Stimulated activated CD8-positive, alpha-beta memory T cell treated with anti-CD3 and anti-CD28 coated beads, Interleukin-2, amount 100 ng/mL, for 1 hour (primary cell): Measurements from ENCODE around the gene C11orf68.

Source experiments
- DNase-seq, 2 donors: peaks; one replicate each; pipeline ENCODE4 v3.0.0-alpha.2; 2020; ENCODE audit warnings: low read depth in 2 of 2

The C11orf68 gene

GRCh38 chr11:65872586-65873317 lies 46.1 kb downstream of the C11orf68 start, which contains the start of gene EFEMP2:
Gene EFEMP2, minus strand, starts transcription at chr11:65872800. Its CDS starts 446 bp downstream, at chr11:65872354.
- no peak for DNase-seq

- DNase-seq: no peak
Measured at GRCh38 chr11:65871811-65872548, 46.9 kb downstream of the C11orf68 start.

DNA sequence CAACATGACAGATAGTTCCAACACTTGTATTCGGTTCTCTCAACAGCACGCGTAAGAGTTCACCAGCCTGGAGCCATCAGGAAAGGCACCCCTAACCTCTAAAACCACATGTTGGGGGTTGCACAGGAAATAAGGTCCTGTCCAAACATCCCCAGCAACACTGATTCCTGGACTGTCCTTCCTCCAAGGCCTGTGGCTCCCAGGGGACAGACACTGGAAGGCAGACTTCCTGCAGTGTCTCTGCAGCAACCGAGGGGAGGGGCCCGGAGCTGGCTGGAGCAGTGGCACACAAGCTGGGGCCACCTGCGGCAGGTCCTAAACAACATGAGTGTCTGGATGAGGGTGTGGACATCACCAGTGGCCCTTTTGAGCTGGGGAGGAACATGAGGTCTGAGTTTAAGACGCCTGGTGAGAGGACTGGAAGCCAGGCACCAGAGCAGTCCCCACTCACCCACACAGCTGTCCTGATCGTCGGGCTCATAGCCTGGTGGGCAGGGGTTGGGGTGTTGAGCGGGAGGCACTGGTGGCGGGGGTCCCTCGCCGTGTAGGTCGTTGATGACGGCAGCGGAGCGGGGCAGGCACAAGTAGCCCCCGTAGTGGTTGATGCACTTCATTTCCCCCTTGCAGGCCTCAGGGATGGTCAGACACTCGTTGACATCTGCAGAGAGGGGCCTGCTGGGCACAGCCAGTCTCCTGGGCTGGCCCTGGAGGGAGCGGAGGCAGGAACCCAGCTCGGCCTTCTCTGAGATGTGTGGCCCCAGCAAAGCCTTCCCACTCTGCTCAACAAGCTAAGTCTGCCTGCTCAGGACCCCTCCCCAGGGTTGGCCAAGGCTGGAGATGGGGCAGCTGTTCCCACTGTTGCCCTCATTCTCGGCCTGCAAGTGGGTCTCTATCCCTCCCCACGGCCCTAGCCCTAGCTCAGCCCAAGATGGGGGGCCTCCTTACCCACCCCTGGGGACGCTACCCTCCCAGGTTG lies 47.9 kb downstream of the C11orf68 start:
- no peak for DNase-seq

DNA sequence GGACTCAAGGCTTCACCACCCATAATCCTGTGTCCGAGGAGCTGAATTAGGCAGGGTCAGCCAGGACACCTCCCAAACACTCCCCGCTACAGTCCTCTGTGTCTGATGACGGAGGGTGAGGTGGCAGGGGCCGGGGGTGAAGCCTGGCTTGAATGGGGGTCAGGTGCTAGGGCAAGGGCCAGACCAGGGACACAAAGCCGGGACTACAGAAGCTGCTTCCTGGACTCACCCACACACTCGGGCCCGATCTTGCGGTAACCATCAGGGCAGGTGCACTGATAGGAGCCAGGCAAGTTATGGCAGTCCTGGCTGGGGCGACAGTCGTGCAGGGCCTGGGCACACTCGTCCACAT lies 48.6 kb downstream of the C11orf68 start:
- no peak for DNase-seq

GRCh38 chr11:65869643-65870306 lies 49.1 kb downstream of the C11orf68 start:
- no peak for DNase-seq

- DNase-seq: no peak
Measured at GRCh38 chr11:65868907-65869306, 50.0 kb downstream of the C11orf68 start.

DNA sequence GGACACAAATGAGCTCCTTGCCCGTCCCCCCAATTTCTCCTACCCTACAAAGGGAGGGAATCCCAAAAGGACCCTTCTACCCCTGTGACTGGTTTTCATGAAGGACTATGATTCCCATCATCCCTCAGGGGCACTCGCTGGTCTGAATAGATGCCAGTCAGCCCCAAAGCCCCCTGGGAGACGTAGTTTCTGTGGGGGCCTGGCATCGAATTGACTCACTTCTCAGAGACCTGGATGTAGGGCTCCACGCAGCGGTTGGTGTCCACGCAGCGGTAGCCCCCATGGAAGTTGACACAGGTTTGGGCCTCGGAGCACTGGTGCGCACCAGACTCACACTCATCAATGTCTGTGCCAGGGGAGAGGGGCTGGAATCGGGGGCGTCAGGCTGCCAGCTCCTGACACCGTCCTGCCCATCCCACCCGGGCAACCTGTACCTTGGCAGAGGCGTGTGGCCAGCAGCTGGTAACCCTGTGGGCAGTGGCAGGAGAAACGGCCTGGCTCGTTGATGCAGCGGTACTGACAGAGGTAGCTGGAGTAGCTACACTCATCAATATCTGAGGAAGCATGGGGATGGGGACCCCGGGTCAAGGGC lies 50.7 kb downstream of the C11orf68 start:
- DNase-seq: no peak

DNA sequence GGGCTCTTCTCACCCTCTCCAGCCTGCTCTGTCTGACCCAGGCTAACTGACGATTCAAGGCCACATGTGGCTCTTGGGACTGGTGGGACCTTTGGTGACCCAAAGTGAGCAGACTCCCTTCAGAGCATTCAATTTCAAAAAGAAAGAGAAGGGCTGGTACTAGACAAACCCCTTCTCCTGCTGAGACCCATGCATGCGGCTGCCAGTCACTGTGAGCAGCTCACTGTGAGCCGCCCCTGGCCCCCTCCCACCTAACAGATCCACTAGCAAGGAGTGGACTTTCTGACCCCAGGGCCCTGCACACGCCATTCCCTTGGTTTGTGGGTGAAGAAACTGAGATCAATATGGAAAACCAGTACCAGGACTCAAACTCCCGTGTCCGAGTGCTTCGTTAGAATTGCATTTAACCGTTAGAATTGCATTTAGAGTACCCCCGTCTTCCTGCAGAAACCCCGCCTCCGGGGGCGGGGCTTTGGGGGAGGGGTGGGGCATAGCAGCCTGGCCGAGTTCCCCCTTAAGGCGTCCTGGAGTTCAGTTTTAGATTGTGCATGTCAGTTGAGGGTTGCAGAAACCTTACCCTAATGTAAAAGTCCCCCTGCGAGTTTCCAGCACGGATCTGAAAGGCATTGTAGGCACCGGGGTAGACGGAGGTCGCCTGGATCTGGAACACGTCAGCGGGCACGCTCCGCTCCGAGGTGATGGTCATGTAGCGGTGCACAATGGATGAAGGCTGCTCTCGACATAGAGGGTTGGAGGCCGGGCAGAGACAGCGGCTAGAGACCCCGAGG lies 51.4 kb downstream of the C11orf68 start:
- no peak for DNase-seq
